Superior temporal gyrus (tissue), 1 donor: ENCODE data around the gene RCN1.

Experiments used
- DNase-seq: peaks from one replicate; pipeline ENCODE4 v3.0.0-alpha.2; 2016; ENCODE audit errors: extremely low spot score

Gene RCN1

DNA sequence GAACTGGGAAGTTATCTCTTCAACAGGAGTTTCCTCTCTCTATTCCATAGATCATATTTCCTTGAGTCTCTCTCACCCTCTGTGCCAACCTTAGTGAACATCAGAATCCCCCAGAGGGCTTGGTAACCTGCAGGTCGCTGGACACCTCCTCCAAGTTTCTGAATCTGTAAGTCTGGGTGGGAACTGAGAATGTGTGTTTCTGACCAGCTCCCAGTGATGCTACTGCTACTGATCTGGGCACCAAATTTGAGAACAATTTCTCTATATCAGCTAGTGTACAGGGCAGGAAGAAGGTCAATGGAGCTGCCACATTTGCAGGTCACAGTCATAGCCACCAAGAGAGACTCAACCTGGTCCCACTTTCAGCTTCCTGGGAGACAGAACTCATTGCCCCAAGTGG, 62.9 kb downstream of the RCN1 start:
- no peak for DNase-seq

DNA sequence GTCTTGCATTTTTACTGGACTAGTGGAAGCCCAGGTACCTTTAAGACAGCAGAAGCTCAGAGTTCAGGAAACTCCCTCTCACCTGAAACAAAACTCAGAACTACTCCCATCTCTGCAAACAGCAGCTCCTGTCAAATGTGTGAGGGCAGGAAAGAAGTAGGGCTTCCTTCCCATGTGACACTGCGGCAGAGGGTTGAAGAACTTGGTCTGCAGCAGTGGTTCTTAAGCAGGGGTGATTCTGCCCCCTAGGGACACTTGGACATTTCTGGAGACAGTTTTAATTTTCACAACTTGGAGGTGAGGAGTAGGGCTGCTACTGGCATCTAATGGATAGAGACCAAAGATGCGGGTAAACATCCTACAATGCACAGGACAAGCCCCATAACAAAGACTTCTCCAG, 63.4 kb downstream of the RCN1 start:
- DNase-seq = no peak
